Ectodermal cell (in vitro differentiated cells): ENCODE results near the gene SCNN1B.
"Not testable (repeated sequence)": the region's sequence is repeated elsewhere in the genome, so short reads cannot be mapped to it uniquely, and the experiment has no call there.

ENCODE experiments used
- H3K27ac ChIP-seq: 2 replicates; pipeline ENCODE4 v1.7.0; 2013; ENCODE audit warnings: mild to moderate bottlenecking, low read depth, low read length; ENCODE audit not compliant: insufficient read depth, poor library complexity, severe bottlenecking
- H3K27me3 ChIP-seq: 2 replicates; pipeline ENCODE4 v1.7.0; 2013; ENCODE audit warnings: mild to moderate bottlenecking, low read length; ENCODE audit not compliant: insufficient read depth, control insufficient read depth, poor library complexity, severe bottlenecking
- H3K36me3 ChIP-seq: one replicate; pipeline ENCODE4 v1.7.0; 2013; ENCODE audit warnings: low read length; ENCODE audit not compliant: control insufficient read depth, insufficient read depth
- H3K4me1 ChIP-seq: one replicate; pipeline ENCODE4 v1.7.0; 2013; ENCODE audit warnings: low read length; ENCODE audit not compliant: control insufficient read depth, insufficient read depth
- H3K4me3 ChIP-seq: 2 replicates; pipeline ENCODE4 v1.7.0; 2013; ENCODE audit warnings: low read depth, low read length, control low read depth; ENCODE audit not compliant: insufficient read depth
- H3K9me3 ChIP-seq: 2 replicates; pipeline ENCODE4 v1.7.0; 2013; ENCODE audit warnings: mild to moderate bottlenecking, low read length, moderate library complexity; ENCODE audit not compliant: control insufficient read depth
- WGBS, 2 experiments: methylation state at CpG; one replicate each; pipeline ENCODE4 v1.1.7; 2013; ENCODE audit warnings: missing lambda C conversion rate in 2 of 2; 5-methylcytosine and 5-hydroxymethylcytosine counted together

Gene SCNN1B

DNA sequence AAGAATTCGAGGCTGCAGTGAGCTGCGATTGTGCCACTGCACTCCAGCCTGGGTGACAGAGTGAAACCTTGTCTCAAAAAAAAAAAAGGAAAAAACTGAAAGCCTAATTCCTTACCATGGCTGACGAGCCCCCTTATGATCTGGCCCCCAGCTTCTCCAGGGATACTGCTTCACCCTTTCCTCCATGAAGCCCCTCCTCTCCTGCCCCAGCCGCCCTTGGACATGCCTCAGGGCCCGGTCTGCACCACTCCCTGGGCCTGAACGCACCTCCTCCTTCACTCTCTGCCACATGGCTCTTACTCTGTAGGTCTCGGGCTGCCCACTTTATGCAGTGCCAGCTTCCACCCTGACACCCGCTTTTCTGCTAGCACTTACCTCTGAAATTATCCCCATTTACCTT lies 85.6 kb downstream of the SCNN1B start:
- Histone ChIP-seq H3K27me3 (no peaks in the 10 kb centered on the region), H3K9me3 (no peaks in the 10 kb centered on the region), H3K36me3 (peaks cover 6% of the 10 kb centered on the region), H3K27ac (no peak overlapping the region), H3K4me3 (no peak overlapping the region), H3K4me1 (no peaks in the 10 kb centered on the region)
- WGBS, 2 experiments = 89 to 92% methylated on average over 8 of the region's 8 CpGs

DNA sequence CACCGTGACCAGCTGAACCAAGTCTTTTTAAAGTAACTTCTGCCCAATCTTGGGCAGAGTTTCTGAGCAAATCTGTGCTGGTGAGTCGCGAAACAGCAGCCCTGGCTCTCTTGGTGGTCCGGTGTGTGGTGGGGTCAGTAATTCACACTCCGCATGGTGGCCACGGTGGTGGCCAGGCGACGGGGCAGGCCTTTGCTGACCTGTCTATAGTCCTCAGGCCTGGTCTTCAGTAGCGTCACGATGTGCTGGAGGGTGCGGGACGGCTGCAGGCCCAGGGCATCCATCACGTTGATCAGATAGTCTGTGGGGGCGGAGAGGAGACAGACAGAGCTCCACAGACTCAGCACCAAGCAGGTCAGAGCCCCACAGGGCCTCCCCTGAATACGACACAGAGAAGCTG lies 86.7 kb downstream of the SCNN1B start:
- WGBS, 2 experiments = 94 to 95% methylated on average over 15 of the region's 15 CpGs
- no peak overlapping the region for H3K27ac ChIP-seq
- H3K27me3 ChIP-seq = no peaks in the 10 kb centered on the region
- H3K36me3 ChIP-seq = peaks cover 6% of the 10 kb centered on the region
- H3K4me3 ChIP-seq = no peak overlapping the region
- no peaks in the 10 kb centered on the region for H3K9me3 ChIP-seq
- H3K4me1 ChIP-seq = no peaks in the 10 kb centered on the region

DNA sequence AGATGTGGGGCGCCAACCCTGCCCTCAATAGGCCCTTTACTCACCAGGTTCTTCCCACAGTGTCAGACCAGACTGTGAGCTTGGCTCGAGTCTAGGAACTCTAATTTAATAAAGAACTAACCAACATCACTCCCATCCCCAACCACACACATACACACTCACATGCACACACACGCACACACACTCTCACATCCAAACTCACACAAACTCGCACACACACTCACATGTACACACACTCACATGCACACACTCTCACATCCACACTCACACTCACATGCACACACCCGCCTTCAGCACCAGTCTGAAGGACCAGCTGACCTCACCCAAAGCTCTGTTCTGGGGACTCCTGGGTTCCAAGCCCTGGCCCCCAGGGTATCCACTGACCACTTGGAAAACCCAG lies 87.1 kb downstream of the SCNN1B start:
- Histone ChIP-seq H3K27ac (no peak overlapping the region), H3K36me3 (peaks cover 6% of the 10 kb centered on the region), H3K4me3 (no peak overlapping the region), H3K9me3 (no peaks in the 10 kb centered on the region), H3K4me1 (no peaks in the 10 kb centered on the region), H3K27me3 (no peaks in the 10 kb centered on the region)
- 92 to 95% methylated on average over 5 of the region's 5 CpGs for WGBS, 2 experiments

DNA sequence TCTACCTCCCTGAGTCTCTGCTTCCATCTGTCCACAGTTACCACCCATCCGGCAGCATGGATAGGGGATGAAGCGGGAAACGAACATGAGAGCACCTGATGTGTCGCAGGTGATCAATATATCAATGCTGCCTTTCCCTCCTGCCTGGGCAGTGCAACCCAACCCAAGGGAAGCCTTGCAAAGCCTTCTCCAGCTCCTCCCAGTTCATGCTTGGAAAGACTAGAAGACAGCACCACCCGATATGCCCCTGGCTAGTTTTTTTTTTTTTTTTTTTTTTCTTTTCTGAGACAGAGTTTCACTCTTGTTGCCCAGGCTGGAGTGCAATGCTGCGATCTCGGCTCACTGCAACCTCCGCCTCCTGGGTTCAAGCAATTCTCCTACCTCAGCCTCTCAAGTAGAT lies 87.8 kb downstream of the SCNN1B start:
- H3K36me3 ChIP-seq, H3K4me1 ChIP-seq, H3K27ac ChIP-seq, H3K27me3 ChIP-seq, H3K4me3 ChIP-seq, H3K9me3 ChIP-seq: not testable (repeated sequence)
- 89 to 95% methylated on average over 8 of the region's 8 CpGs for WGBS, 2 experiments

DNA sequence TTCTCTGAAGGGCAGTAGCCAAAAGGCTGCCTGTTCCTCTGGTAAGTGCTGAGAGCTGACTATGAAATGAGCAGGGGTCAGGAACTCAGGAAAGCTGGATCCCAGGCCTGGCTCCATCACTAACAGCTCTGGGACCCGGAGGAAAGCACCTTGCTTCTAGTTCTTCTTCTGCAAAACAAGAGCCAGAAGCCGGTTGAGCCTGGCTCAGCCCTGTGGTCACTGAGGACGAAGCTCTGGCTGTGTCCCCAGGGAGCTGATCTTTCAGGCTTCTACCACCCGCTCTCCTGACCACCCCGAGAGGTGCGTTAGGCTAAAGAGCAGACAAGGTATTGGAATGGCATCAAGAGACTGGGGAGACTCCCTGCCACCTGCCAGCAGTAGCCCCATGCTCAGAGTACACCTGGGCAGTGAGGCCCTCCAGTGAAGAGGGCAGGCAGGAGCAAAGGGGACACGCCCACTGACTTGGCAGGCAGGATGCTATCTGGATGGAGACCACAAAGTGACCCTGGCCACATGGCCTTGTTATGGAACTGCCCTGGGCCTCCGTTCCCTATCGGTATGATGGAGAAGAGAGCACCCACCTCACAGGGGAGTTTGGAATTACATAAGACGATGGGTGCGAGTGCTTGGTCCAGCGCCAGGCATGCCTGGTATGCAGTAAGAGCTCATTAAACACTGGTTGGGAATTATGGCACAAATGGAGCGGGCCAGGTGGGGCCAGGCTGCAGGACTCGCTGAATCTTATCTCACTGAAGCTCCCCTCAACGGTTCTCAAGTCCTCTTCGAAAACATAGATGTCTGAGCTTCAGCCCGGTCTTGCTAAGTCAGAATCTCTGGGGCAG lies 89.5 kb downstream of the SCNN1B start:
- WGBS, 2 experiments = 95 to 97% methylated on average over 17 of the region's 17 CpGs
- Histone ChIP-seq H3K4me1 (no peaks in the 10 kb centered on the region), H3K27me3 (no peaks in the 10 kb centered on the region), H3K36me3 (peaks cover 6% of the 10 kb centered on the region), H3K27ac (no peak overlapping the region), H3K9me3 (no peaks in the 10 kb centered on the region), H3K4me3 (no peak overlapping the region)

GRCh38 chr16:23392223-23392600 lies 90.1 kb downstream of the SCNN1B start:
- WGBS, 2 experiments = 93 to 96% methylated on average over 6 of the region's 6 CpGs

GRCh38 chr16:23394141-23394831 lies 92.2 kb downstream of the SCNN1B start:
- 98 to 100% methylated on average over 4 of the region's 4 CpGs for WGBS, 2 experiments
- Histone ChIP-seq H3K9me3 (no peaks in the 10 kb centered on the region), H3K27ac (no peak overlapping the region), H3K36me3 (peaks cover 12% of the 10 kb centered on the region), H3K4me3 (no peak overlapping the region), H3K27me3 (no peaks in the 10 kb centered on the region), H3K4me1 (peaks cover 2% of the 10 kb centered on the region)

More at GRCh38 chr16:23392223-23392600, 90.1 kb downstream of the SCNN1B start:
- no peaks in the 10 kb centered on the region for H3K9me3 ChIP-seq
- H3K4me1 ChIP-seq = no peaks in the 10 kb centered on the region
- H3K27ac ChIP-seq = no peak overlapping the region
- H3K36me3 ChIP-seq = peaks cover 6% of the 10 kb centered on the region
- no peak overlapping the region for H3K4me3 ChIP-seq
- H3K27me3 ChIP-seq = no peaks in the 10 kb centered on the region

GRCh38 chr16:23395732-23396131 lies 93.6 kb downstream of the SCNN1B start:
- Histone ChIP-seq H3K4me3 (no peak overlapping the region), H3K4me1 (peaks cover 15% of the 10 kb centered on the region), H3K36me3 (peaks cover 12% of the 10 kb centered on the region), H3K27me3 (no peaks in the 10 kb centered on the region), H3K27ac (no peak overlapping the region), H3K9me3 (no peaks in the 10 kb centered on the region)
- whole genome bisulfite sequencing, 2 experiments = 92 to 98% methylated on average over 6 of the region's 6 CpGs

DNA sequence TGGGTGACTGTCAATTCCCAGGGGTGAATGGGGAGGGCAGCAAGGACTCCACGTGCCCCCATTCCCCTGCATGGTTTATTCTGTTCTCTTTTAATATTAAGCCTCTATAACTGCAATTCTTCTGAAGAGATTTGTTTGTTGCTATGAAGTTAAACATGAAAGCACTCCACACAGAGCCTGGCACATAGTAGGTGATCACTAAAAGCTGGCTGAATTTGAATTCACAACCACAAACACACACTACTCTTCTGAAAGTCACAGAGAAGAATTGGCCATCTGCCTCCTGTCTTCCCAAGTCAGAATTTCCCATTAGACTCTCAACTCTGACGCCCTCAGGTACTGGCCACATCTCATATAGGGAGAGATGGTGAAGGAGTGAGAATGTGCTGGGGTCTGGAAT lies 95.4 kb downstream of the SCNN1B start:
- Histone ChIP-seq H3K4me3 (no peak overlapping the region), H3K27me3 (no peaks in the 10 kb centered on the region), H3K4me1 (peaks cover 22% of the 10 kb centered on the region), H3K36me3 (peaks cover 6% of the 10 kb centered on the region), H3K27ac (no peak overlapping the region), H3K9me3 (no peaks in the 10 kb centered on the region)
- 100% methylated on average over 2 of the region's 2 CpGs for WGBS, 2 experiments

DNA sequence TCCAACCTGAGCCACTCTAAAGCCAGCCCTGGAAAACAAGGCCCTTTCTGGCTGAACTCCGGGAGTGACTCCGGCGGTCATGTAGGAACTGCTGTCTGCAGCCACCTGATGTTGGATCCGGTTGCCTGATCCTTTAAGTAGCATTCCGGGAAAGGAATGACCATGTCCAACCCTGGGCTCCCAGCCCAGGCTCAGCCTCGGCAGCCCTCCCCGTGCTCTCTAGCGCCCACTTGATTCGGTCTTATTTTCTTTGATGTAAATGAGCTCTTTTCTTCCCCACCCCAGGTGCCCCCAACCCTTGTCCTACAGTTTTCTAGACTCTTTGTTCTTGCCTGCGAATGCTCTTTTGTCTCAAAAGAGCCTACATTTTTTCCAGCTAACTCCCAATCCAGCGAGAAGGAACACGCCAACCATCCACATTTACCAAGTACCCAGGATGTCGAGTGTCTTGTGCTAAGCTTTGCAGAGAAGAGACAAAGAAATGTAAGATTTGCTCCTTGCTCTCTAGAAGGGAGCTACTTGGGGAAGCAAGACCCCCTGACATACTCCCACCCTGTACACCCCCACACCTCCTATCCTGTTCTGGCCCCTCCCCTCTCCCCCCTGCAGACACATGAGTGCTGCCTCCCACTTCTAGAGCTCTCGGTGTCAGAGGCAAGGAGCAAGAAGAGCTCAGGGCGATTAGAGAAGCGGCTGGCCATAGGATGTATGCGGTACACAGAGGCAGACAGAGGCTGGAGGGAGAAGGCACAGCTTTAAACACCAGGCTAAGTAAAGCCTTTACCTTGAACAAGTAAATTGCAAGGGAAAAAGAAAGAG lies 97.1 kb downstream of the SCNN1B start:
- 5% methylated on average over 17 of the region's 17 CpGs for WGBS, 2 experiments
- Histone ChIP-seq H3K36me3 (peaks cover 6% of the 10 kb centered on the region), H3K27ac (peak overlapping the region; percentile 96)

More for the DNA sequence above, 97.1 kb downstream of the SCNN1B start:
- no peaks in the 10 kb centered on the region for H3K27me3 ChIP-seq
- no peak overlapping the region for H3K4me3 ChIP-seq
- H3K9me3 ChIP-seq = no peaks in the 10 kb centered on the region
- peaks cover 22% of the 10 kb centered on the region for H3K4me1 ChIP-seq
